ENCODE results near the gene AFTPH.

The AFTPH gene

GRCh38 chr2:64620661-64621060 lies 96.5 kb downstream of the AFTPH start:
- no CpG with 5 or more reads among the region's 4 CpGs for WGBS (ENCODE audit: extremely low coverage, insufficient coverage, low lambda C conversion rate)
- Histone ChIP-seq H2BK15ac (replicated peaks; ENCODE audit: low read depth) (no peak overlapping the region), H2BK5ac (ENCODE audit: low read length) (no peak overlapping the region), H3K56ac (ENCODE audit: low read length) (no peak overlapping the region), H3K27me3 (ENCODE audit: insufficient read depth, low read length, poor library complexity) (no peaks in the 10 kb centered on the region), H4K8ac (ENCODE audit: low read depth, low read length) (no peak overlapping the region), H3K36me3 (ENCODE audit: control insufficient read depth, insufficient read depth, low read length) (no peaks in the 10 kb centered on the region), H3K4me1 (ENCODE audit: control insufficient read depth, low read depth, low read length) (peaks cover 2% of the 10 kb centered on the region), H3K4me3 (ENCODE audit: low read length) (no peak overlapping the region), H3K18ac (ENCODE audit: low read length) (no peak overlapping the region), H3K4ac (ENCODE audit: low read depth, low read length) (no peak overlapping the region), H3K27ac (ENCODE audit: low read depth, low read length) (no peak overlapping the region), H2BK120ac (ENCODE audit: low read depth, low read length) (no peak overlapping the region), H3K4me2 (ENCODE audit: low read length) (no peak overlapping the region), H2AK5ac (ENCODE audit: low read length) (no peak overlapping the region), H3K79me2 (ENCODE audit: control insufficient read depth, insufficient read depth, low read length) (no peaks in the 10 kb centered on the region), H4K5ac (ENCODE audit: low read length) (no peak overlapping the region), H3K9ac (ENCODE audit: low read length) (no peak overlapping the region), H3K23ac (ENCODE audit: low read length) (no peak overlapping the region), H3K79me1 (ENCODE audit: low read length) (no peaks in the 10 kb centered on the region)
- DNase-seq = no peak

DNA sequence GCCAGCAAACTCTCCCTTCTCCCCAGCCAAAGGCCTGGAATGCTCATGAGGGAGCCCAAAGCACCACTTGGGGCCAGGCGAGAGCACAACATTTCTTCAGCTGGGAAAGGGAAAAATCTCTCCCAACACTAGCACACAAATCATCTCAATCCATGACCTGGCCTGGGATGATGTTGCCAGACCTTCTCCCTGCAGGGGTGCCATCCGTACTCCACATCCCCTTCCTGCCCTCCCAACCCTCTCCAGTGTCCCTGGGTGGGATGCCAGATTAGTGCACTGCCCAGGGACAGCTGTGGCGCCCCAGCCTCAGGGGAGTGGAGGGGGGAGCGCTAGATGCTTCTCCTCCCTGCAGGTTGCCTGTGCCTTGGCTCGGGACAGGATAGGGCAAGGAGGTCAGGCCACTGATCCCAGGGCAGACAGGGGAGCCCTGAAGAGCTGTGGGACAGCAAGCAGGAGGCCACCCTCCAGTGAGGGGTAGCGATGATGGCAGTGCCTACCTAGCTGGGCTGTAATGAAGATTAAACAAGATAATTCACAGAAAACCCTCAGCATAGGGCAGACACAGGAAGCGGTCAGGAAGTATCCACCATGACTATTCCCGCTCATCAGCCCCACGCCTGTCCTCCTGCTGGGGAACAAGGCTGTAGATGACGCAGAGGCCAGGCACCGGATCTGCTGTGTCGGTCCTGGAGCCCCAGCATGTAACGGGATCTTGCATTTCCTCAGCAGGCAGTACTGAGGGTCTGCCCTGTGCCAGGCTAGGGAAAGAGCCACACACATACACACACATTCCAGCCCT lies 98.5 kb downstream of the AFTPH start:
- DNase-seq = peak; percentile 96

GRCh38 chr2:64623242-64623850 lies 99.2 kb downstream of the AFTPH start:
- Histone ChIP-seq H3K4ac (ENCODE audit: low read depth, low read length) (no peak overlapping the region), H3K18ac (ENCODE audit: low read length) (no peak overlapping the region), H3K56ac (ENCODE audit: low read length) (peak overlapping the region; percentile 77), H3K79me2 (ENCODE audit: control insufficient read depth, insufficient read depth, low read length) (no peaks in the 10 kb centered on the region), H3K9ac (ENCODE audit: low read length) (peak overlapping the region; percentile 8), H2BK120ac (ENCODE audit: low read depth, low read length) (no peak overlapping the region), H2BK5ac (ENCODE audit: low read length) (peak overlapping the region; percentile 44), H3K4me2 (ENCODE audit: low read length) (no peak overlapping the region), H3K4me1 (ENCODE audit: control insufficient read depth, low read depth, low read length) (peaks cover 2% of the 10 kb centered on the region), H3K79me1 (ENCODE audit: low read length) (no peaks in the 10 kb centered on the region), H3K23ac (ENCODE audit: low read length) (no peak overlapping the region), H2BK15ac (replicated peaks; ENCODE audit: low read depth) (no peak overlapping the region), H3K27me3 (ENCODE audit: insufficient read depth, low read length, poor library complexity) (no peaks in the 10 kb centered on the region), H3K36me3 (ENCODE audit: control insufficient read depth, insufficient read depth, low read length) (no peaks in the 10 kb centered on the region), H4K5ac (ENCODE audit: low read length) (no peak overlapping the region), H2AK5ac (ENCODE audit: low read length) (no peak overlapping the region), H3K27ac (ENCODE audit: low read depth, low read length) (no peak overlapping the region), H3K4me3 (ENCODE audit: low read length) (no peak overlapping the region), H4K8ac (ENCODE audit: low read depth, low read length) (no peak overlapping the region)
- DNase-seq = no peak
- no CpG with 5 or more reads among the region's 13 CpGs for WGBS (ENCODE audit: extremely low coverage, insufficient coverage, low lambda C conversion rate)

More for the DNA sequence above, 98.5 kb downstream of the AFTPH start:
- no peaks in the 10 kb centered on the region for H3K79me1 ChIP-seq (ENCODE audit: low read length)
- H3K4me1 ChIP-seq (ENCODE audit: control insufficient read depth, low read depth, low read length) = peaks cover 2% of the 10 kb centered on the region
- peak overlapping the region; percentile 44 for H2BK5ac ChIP-seq (ENCODE audit: low read length)
- WGBS (ENCODE audit: extremely low coverage, insufficient coverage, low lambda C conversion rate) = no CpG with 5 or more reads among the region's 13 CpGs
- no peak overlapping the region for H3K4me2 ChIP-seq (ENCODE audit: low read length)
- H3K79me2 ChIP-seq (ENCODE audit: control insufficient read depth, insufficient read depth, low read length) = no peaks in the 10 kb centered on the region
- H3K56ac ChIP-seq (ENCODE audit: low read length) = peak overlapping the region; percentile 77
- no peak overlapping the region for H4K8ac ChIP-seq (ENCODE audit: low read depth, low read length)
- H3K36me3 ChIP-seq (ENCODE audit: control insufficient read depth, insufficient read depth, low read length) = no peaks in the 10 kb centered on the region
- no peak overlapping the region for H2BK120ac ChIP-seq (ENCODE audit: low read depth, low read length)
- no peak overlapping the region for H2BK15ac ChIP-seq (replicated peaks; ENCODE audit: low read depth)
- H3K4me3 ChIP-seq (ENCODE audit: low read length) = no peak overlapping the region
- H3K18ac ChIP-seq (ENCODE audit: low read length) = no peak overlapping the region
- no peak overlapping the region for H4K5ac ChIP-seq (ENCODE audit: low read length)
- no peak overlapping the region for H3K23ac ChIP-seq (ENCODE audit: low read length)
- no peak overlapping the region for H3K27ac ChIP-seq (ENCODE audit: low read depth, low read length)
- peak overlapping the region; percentile 8 for H3K9ac ChIP-seq (ENCODE audit: low read length)
- no peak overlapping the region for H2AK5ac ChIP-seq (ENCODE audit: low read length)
- H3K4ac ChIP-seq (ENCODE audit: low read depth, low read length) = no peak overlapping the region
- H3K27me3 ChIP-seq (ENCODE audit: insufficient read depth, low read length, poor library complexity) = no peaks in the 10 kb centered on the region

DNA sequence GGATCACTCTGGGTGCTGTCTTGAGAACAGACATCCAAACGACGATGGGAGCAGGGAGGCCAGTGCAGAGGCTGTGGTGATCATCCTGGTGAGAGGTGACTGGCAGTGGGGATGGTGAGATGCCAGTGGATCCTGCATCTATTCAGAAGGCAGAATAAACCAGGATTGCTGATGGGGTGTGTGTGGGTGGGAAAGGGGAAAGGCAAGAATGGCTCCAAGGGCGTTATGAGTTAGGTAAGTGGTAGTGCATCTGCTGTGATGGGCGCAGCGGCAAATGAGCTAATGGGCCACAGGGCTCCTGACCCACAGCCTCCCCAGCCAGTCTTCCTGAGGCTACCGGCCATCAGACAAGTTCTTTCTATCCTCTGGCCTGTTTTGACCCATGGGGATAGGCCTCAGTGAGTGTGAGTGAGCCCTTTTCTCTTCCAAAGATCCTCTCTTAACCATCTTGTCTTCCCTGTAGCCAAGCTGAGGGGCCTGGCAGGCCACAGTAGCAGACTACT lies 100.0 kb downstream of the AFTPH start:
- WGBS (ENCODE audit: extremely low coverage, insufficient coverage, low lambda C conversion rate) = no CpG with 5 or more reads among the region's 6 CpGs

GRCh38 chr2:64624862-64625261 lies 100.7 kb downstream of the AFTPH start:
- H3K4me3 ChIP-seq (ENCODE audit: low read length) = no peak overlapping the region
- H2AK5ac ChIP-seq (ENCODE audit: low read length) = no peak overlapping the region
- H3K36me3 ChIP-seq (ENCODE audit: control insufficient read depth, insufficient read depth, low read length) = no peaks in the 10 kb centered on the region
- no peak overlapping the region for H3K27ac ChIP-seq (ENCODE audit: low read depth, low read length)
- H3K18ac ChIP-seq (ENCODE audit: low read length) = no peak overlapping the region
- DNase-seq = no peak
- H3K4ac ChIP-seq (ENCODE audit: low read depth, low read length) = no peak overlapping the region
- H3K9ac ChIP-seq (ENCODE audit: low read length) = no peak overlapping the region
- H3K23ac ChIP-seq (ENCODE audit: low read length) = no peak overlapping the region
- no peak overlapping the region for H4K5ac ChIP-seq (ENCODE audit: low read length)
- no peak overlapping the region for H2BK120ac ChIP-seq (ENCODE audit: low read depth, low read length)
- H3K4me1 ChIP-seq (ENCODE audit: control insufficient read depth, low read depth, low read length) = peaks cover 2% of the 10 kb centered on the region
- no peak overlapping the region for H2BK15ac ChIP-seq (replicated peaks; ENCODE audit: low read depth)
- H3K79me2 ChIP-seq (ENCODE audit: control insufficient read depth, insufficient read depth, low read length) = no peaks in the 10 kb centered on the region
- H4K8ac ChIP-seq (ENCODE audit: low read depth, low read length) = no peak overlapping the region
- H2BK5ac ChIP-seq (ENCODE audit: low read length) = no peak overlapping the region
- WGBS (ENCODE audit: extremely low coverage, insufficient coverage, low lambda C conversion rate) = no CpG with 5 or more reads among the region's 6 CpGs
- H3K27me3 ChIP-seq (ENCODE audit: insufficient read depth, low read length, poor library complexity) = no peaks in the 10 kb centered on the region
- H3K79me1 ChIP-seq (ENCODE audit: low read length) = no peaks in the 10 kb centered on the region
- H3K56ac ChIP-seq (ENCODE audit: low read length) = peak overlapping the region; percentile 4
- no peak overlapping the region for H3K4me2 ChIP-seq (ENCODE audit: low read length)

More for the DNA sequence above, 100.0 kb downstream of the AFTPH start:
- Histone ChIP-seq H3K4me1 (ENCODE audit: control insufficient read depth, low read depth, low read length) (peaks cover 2% of the 10 kb centered on the region), H3K79me2 (ENCODE audit: control insufficient read depth, insufficient read depth, low read length) (no peaks in the 10 kb centered on the region), H3K27ac (ENCODE audit: low read depth, low read length) (no peak overlapping the region), H3K4ac (ENCODE audit: low read depth, low read length) (no peak overlapping the region), H3K56ac (ENCODE audit: low read length) (no peak overlapping the region), H3K9ac (ENCODE audit: low read length) (no peak overlapping the region), H2BK120ac (ENCODE audit: low read depth, low read length) (no peak overlapping the region), H3K36me3 (ENCODE audit: control insufficient read depth, insufficient read depth, low read length) (no peaks in the 10 kb centered on the region), H3K18ac (ENCODE audit: low read length) (no peak overlapping the region), H3K27me3 (ENCODE audit: insufficient read depth, low read length, poor library complexity) (no peaks in the 10 kb centered on the region), H2AK5ac (ENCODE audit: low read length) (peak overlapping the region; percentile 16), H2BK15ac (replicated peaks; ENCODE audit: low read depth) (no peak overlapping the region), H4K8ac (ENCODE audit: low read depth, low read length) (no peak overlapping the region), H3K4me3 (ENCODE audit: low read length) (no peak overlapping the region), H3K4me2 (ENCODE audit: low read length) (no peak overlapping the region), H3K23ac (ENCODE audit: low read length) (no peak overlapping the region), H2BK5ac (ENCODE audit: low read length) (no peak overlapping the region), H4K5ac (ENCODE audit: low read length) (no peak overlapping the region), H3K79me1 (ENCODE audit: low read length) (no peaks in the 10 kb centered on the region)
- DNase-seq = no peak

All from mesendoderm (in vitro differentiated cells).